Measurements from ENCODE around the gene LCN10.
"Not testable (repeated sequence)": the region's sequence is repeated elsewhere in the genome, so short reads cannot be mapped to it uniquely, and the experiment has no call there.

The LCN10 gene

DNA sequence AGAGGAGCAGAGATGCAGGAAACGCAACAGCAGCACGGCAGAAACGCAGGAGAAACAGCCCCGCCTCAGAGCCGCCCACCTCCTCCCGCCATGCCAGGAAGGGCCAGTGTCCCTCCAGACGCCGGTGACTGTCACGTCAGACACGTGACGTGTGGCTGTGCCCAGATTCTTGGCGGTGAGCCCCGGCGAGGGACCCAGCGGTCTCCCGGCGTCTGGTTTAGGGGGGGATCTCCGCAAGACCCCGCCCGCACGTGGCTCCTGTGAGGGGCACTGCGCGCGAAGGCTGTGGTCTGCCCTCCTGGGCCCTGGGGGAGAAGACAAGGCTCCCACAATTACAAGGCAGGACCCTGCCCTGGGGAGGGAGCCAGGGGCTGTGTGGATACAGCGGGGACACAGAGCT lies 17.7 kb upstream of the LCN10 start:
- no peak for DNase-seq (ENCODE audit: low spot score)
- no peak overlapping the region for H3K4me3 ChIP-seq
- TF ChIP-seq, protein P1, sequence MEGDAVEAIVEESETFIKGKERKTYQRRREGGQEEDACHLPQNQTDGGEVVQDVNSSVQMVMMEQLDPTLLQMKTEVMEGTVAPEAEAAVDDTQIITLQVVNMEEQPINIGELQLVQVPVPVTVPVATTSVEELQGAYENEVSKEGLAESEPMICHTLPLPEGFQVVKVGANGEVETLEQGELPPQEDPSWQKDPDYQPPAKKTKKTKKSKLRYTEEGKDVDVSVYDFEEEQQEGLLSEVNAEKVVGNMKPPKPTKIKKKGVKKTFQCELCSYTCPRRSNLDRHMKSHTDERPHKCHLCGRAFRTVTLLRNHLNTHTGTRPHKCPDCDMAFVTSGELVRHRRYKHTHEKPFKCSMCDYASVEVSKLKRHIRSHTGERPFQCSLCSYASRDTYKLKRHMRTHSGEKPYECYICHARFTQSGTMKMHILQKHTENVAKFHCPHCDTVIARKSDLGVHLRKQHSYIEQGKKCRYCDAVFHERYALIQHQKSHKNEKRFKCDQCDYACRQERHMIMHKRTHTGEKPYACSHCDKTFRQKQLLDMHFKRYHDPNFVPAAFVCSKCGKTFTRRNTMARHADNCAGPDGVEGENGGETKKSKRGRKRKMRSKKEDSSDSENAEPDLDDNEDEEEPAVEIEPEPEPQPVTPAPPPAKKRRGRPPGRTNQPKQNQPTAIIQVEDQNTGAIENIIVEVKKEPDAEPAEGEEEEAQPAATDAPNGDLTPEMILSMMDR (IDR thresholded peaks at IDR 0.05): no peak
- H3K27ac ChIP-seq: no peak overlapping the region

DNA sequence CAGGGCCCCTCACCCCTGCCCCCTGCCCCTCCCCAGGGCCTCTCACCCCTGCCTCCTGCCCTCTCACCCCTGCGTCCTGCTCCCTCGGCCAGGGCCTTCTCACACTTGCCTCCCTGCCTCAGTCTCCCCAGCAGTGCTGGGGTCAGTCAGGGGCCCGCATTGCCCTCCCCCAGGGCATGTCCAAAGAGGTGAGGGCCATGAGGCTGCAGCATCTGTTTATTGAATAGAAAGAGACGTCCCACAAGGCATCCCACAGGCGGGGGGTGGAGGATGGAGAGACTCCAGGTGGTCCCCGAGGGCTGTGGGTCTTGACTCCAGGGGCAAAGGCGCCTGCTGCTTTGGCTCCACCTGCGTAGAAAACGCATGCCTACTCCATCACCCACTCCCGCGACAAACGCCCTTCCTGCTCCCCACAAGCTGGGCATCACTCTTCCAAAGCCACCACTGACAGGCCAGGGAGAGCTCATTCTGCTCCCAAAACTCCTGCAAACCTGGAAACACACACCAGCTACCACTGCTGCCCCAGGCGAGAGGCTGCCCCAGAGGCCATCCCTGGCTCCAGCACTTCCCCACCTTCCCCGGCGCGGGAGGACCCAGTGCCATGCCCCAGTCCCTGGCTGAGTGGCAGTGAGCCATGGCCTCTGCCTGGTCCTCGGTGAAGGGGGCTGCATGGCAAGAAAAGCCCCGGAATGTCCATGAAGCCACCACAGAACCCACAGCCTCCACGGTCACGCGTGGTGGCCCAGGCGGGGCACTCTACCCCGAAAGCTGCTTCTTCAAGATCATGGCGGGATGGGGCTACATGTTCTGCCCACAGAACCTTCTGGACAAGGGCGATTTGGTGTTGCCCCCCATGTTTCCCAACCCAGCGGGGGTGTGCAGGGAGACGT lies 16.9 kb upstream of the LCN10 start:
- no peak for DNase-seq (ENCODE audit: low spot score)
- Histone ChIP-seq H3K27ac (no peak overlapping the region), H3K4me3 (no peak overlapping the region)
- TF ChIP-seq, protein P1 (IDR thresholded peaks at IDR 0.05): no peak

DNA sequence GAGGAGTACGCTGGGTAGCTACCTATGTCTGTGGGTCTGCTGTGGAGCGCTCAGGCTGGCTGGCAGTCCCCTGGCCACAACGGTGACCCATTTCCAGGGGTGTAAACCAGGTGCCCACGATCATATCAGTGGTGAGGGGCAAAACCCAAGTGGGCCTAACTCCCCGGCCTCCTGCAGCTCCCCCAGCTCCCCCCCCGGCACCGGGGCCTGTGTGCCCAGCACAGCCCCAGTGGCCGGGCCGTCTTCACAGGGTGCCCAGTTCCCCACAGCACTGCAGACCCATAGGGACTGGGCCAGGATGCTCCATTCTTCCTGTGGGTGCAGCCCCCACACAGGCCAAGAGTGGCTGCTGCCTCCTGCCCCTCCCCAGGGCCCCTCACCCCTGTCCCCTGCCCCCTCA lies 16.3 kb upstream of the LCN10 start:
- no peak for DNase-seq (ENCODE audit: low spot score)
- Histone ChIP-seq H3K27ac (no peak overlapping the region), H3K4me3 (no peak overlapping the region)
- TF ChIP-seq, protein P1 (IDR thresholded peaks at IDR 0.05): no peak

DNA sequence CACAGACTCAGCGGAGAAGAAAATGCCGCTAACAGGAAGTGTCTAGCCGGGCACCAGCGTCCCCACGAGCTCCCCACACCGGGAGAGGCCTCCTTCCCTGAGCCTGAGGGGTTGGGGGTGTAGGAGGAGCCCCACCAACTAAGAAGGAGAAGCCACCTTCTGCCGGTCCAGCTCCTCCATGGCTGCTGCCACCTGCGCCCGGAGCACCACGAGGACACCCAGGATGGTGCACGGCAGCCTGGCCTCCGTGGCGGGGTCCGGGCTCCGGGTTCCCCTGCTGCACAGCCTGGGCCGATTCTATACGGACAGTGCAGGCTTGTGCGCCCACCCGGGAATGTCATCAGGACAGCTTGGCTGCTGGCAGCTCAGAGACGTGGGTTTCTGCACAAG lies 15.0 kb upstream of the LCN10 start:
- DNase-seq (ENCODE audit: low spot score): no peak
- no peak overlapping the region for H3K4me3 ChIP-seq
- no peak overlapping the region for H3K27ac ChIP-seq
- TF ChIP-seq, protein P1 (IDR thresholded peaks at IDR 0.05): no peak

DNA sequence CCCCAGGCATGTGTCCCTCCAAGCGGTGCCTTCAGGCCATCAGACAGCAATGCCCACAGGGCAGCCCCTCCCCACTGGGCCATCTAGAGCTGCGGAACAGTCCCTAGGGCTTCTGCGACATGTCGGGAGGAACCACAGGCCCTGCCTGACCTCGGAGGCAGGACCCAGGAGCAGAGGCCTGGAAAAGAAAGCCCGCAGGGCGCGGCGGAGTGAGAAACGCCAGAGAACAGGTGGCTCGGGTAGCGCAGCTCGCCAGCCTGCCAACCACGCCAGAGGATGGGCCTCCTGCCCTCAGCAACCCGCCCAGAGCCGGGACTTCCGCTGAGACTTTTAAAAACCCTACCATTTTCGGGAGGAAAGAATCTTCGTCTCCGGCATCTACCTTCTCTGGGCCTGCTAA lies 14.6 kb upstream of the LCN10 start:
- Histone ChIP-seq H3K27ac (no peak overlapping the region), H3K4me3 (no peak overlapping the region)
- no peak for DNase-seq (ENCODE audit: low spot score)
- TF ChIP-seq, protein P1 (IDR thresholded peaks at IDR 0.05): no peak

DNA sequence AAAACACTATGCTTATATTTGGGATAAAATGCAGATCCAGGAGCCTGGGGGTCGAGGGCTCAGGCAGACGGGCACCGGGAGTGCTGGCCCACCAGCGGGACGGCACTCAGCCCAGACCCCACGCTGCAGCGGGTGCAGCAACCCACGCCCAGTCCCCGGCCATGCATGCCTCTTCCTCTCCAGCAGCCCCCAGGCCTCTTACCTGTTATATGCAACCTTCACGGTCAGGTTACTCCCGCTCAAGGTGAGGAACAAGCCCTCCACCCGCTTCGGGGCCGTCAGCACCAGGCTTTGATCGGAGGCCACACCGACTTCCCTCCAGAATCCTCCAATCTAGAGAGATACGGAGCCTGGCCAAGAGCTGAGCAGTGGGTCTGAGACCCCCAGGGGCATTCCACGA lies 14.1 kb upstream of the LCN10 start:
- Histone ChIP-seq H3K27ac (no peak overlapping the region), H3K4me3 (no peak overlapping the region)
- TF ChIP-seq, protein P1 (IDR thresholded peaks at IDR 0.05): no peak
- no peak for DNase-seq (ENCODE audit: low spot score)

DNA sequence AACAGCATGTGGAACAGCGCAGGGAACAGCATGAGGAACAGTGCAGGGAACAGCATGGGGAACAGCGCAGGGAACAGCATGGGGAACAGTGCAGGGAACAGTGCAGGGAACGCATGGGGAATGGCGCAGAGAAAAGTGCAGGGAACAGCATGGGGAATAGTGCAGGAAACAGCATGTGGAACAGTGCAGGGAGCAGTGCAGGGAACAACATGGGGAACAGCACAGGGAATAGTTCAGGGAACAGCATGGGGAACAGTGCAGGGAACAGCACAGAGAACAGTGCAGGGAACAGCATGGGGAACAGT lies 13.3 kb upstream of the LCN10 start:
- no peak for DNase-seq (ENCODE audit: low spot score)
- no peak overlapping the region for H3K27ac ChIP-seq
- TF ChIP-seq, protein P1 (IDR thresholded peaks at IDR 0.05): no peak
- H3K4me3 ChIP-seq: no peak overlapping the region

DNA sequence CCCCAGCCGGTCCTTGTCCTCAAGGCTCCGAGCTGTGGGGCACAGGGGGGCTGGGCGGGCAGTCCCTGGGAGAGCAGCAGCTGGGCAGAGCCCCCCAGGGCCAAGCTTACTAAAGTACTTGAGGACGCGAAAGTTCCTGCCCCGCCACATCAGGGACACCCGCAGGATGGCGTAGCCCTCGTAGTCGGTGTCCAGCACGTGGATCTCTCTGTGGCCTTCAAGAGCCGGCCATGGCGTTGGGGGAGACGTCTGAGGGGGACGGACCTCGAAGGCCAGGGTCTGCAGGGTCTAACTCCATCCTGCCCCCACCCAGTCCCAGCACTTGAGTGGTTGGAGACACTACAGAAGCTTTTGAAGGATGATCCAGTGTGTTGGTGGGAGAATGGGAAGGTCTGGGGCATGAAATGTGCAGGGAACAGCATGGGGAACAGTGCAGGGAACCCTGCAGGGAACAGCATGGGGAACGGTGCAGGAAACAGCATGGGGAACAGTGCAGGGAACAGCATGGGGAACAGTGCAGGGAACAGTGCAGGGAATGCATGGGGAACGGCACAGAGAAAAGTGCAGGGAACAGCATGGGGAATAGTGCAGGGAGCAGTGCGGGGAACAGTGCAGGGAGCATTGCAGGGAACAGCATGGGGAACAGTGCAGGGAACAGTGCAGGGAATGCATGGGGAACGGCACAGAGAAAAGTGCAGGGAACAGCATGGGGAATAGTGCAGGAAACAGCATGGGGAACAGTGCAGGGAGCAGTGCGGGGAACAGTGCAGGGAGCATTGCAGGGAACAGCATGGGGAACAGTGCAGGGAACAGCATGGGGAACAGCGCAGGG lies 12.8 kb upstream of the LCN10 start:
- H3K27ac ChIP-seq; DNase-seq (ENCODE audit: low spot score); H3K4me3 ChIP-seq: not testable (repeated sequence)

Measured in coronary artery (tissue), 2 donors.